ENCODE measurements around the gene DPYSL4. TPM values are rescaled to one million over a fixed set of nuclear protein-coding genes. Genes with fewer than 3 reads are reported as not detected.

Gene DPYSL4
- total RNA-seq, 1 experiment from 2014 or later = 26.3 TPM

DNA sequence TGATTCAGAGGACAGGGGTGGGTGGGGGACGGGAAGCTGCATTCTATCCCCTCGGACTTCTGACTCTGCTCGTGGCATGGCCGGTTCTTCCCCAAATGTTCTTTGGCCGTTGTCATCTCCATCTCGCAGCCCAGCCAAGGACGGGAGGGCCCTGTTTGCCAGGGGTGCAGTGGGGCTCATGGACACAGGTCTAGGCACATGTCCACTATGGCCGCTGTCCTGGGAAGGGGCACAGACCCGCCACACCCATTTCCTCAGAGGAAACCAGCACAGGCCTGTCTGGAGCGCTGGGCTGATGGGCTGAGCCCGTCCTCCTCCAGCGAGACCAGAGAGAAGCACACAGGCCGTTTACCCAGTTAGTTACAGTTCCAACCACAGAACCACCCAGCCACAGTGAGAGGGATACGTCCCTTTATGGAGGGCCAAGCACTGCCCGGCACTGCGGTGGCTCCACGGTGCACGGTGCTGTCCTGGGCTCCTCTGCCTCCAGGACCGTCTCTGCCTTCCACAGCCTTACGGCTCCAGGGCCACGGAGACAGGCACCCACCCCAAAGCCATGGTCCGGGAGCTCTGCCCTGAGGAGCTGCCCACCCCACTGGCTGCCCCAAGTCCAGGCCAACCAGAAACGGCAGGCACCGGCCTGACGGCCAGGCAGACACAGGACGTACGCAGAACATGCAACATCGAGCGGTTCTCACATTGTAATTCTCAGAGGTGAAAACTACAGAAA is 20.2 kb downstream of the DPYSL4 start:
- H3K4me3 Mint-ChIP-seq = no peak overlapping the region
- no peak overlapping the region for H2BK12ac ChIP-seq (ENCODE audit: insufficient read length, low read depth, low read length)
- peak overlapping the region in 2 of 3 experiments; percentile 36 to 40; a peak in 2 of 7 replicates for H3K27ac Mint-ChIP-seq
- no peak overlapping the region for H2BK20ac ChIP-seq (ENCODE audit: low read depth, low read length, poor library complexity, severe bottlenecking)
- 0 out of 7 replicates have a peak, but pooled peaks cover 0 to 3% (median 0%) of the 10 kb centered on the region in 3 experiments for H3K36me3 Mint-ChIP-seq (ENCODE audit: insufficient read depth in 1 of 3, low read depth in 3 of 3)
- no peak overlapping the region for H3K23ac ChIP-seq (ENCODE audit: insufficient read length, low read depth, low read length)
- no peak overlapping the region for H3K56ac ChIP-seq (ENCODE audit: insufficient read length, low read depth, low read length)
- no peaks in the 10 kb centered on the region for H3K4me1 ChIP-seq (ENCODE audit: insufficient read depth, low read length)
- H2BK15ac ChIP-seq (ENCODE audit: low read depth, low read length) = no peak overlapping the region
- no peak overlapping the region for H3K18ac ChIP-seq (ENCODE audit: insufficient read length, low read depth, low read length)
- TF ChIP-seq, protein P1, sequence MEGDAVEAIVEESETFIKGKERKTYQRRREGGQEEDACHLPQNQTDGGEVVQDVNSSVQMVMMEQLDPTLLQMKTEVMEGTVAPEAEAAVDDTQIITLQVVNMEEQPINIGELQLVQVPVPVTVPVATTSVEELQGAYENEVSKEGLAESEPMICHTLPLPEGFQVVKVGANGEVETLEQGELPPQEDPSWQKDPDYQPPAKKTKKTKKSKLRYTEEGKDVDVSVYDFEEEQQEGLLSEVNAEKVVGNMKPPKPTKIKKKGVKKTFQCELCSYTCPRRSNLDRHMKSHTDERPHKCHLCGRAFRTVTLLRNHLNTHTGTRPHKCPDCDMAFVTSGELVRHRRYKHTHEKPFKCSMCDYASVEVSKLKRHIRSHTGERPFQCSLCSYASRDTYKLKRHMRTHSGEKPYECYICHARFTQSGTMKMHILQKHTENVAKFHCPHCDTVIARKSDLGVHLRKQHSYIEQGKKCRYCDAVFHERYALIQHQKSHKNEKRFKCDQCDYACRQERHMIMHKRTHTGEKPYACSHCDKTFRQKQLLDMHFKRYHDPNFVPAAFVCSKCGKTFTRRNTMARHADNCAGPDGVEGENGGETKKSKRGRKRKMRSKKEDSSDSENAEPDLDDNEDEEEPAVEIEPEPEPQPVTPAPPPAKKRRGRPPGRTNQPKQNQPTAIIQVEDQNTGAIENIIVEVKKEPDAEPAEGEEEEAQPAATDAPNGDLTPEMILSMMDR (conservative IDR thresholded peaks at IDR 0.05) = no peak
- no peak overlapping the region for H2BK120ac ChIP-seq (ENCODE audit: low read depth, low read length, poor library complexity, severe bottlenecking)
- no peak overlapping the region for H4K91ac ChIP-seq (ENCODE audit: insufficient read length, low read depth, low read length)
- H4K20me1 ChIP-seq (ENCODE audit: control insufficient read depth, insufficient read depth, insufficient read length) = no peaks in the 10 kb centered on the region
- no peaks in the 10 kb centered on the region for H3K4me1 Mint-ChIP-seq
- no peak overlapping the region for H4K5ac ChIP-seq (ENCODE audit: insufficient read length, low read depth, low read length)
- no peaks in the 10 kb centered on the region for H3K23me2 ChIP-seq (ENCODE audit: insufficient read length, low read depth, low read length, poor library complexity, severe bottlenecking)
- H2AFZ ChIP-seq (ENCODE audit: low read length) = no peak overlapping the region
- H3K4ac ChIP-seq (ENCODE audit: low read depth, low read length) = no peak overlapping the region
- H3K27me3 ChIP-seq (ENCODE audit: insufficient read depth, low read length) = no peaks in the 10 kb centered on the region
- DNase-seq = no peak
- no peaks in the 10 kb centered on the region for H3K79me1 ChIP-seq (ENCODE audit: insufficient read depth, low read depth, low read length, poor library complexity, severe bottlenecking)
- no peak overlapping the region for H3K9ac ChIP-seq (ENCODE audit: extremely low read depth, insufficient read length, low read length)
- no peak overlapping the region for H3T11ph ChIP-seq (ENCODE audit: low read length)
- peak overlapping the region; percentile 17; the same call in 1 of the 2 replicates for H3K14ac ChIP-seq (ENCODE audit: insufficient read depth, low read length)
- H3K9me3 Mint-ChIP-seq = no peaks in the 10 kb centered on the region
- H3K27me3 Mint-ChIP-seq (ENCODE audit: low read depth) = no peaks in the 10 kb centered on the region
- H3K9me3 ChIP-seq (ENCODE audit: control insufficient read depth, low read depth, low read length) = no peaks in the 10 kb centered on the region
- H4K8ac ChIP-seq (replicated peaks; ENCODE audit: insufficient read length, low read depth, low read length) = no peak overlapping the region
- no peaks in the 10 kb centered on the region for H3K79me2 ChIP-seq (ENCODE audit: insufficient read depth, low read length)
- H3K27ac ChIP-seq (ENCODE audit: insufficient read length, low read depth, low read length) = no peak overlapping the region
- no CpG with 5 or more reads among the region's 29 CpGs for WGBS (ENCODE audit: extremely low coverage, insufficient read length, low lambda C conversion rate)
- no peak overlapping the region for H3K4me2 ChIP-seq (ENCODE audit: insufficient read depth, insufficient read length, low read length)
- H2BK5ac ChIP-seq (ENCODE audit: insufficient read length, low read length) = no peak overlapping the region
- H2AK5ac ChIP-seq (ENCODE audit: insufficient read length, low read length) = no peak overlapping the region

Measured in H9 (cell line).